Measurements from ENCODE around the gene TUBB. TPM values are rescaled to one million over a fixed set of nuclear protein-coding genes. Genes with fewer than 3 reads are reported as not detected.
"Not testable (repeated sequence)": the region's sequence is repeated elsewhere in the genome, so short reads cannot be mapped to it uniquely, and the experiment has no call there.

TUBB gene
- total RNA-seq, 1 donor from 2014 or later, result 219 TPM

GRCh38 chr6:30717129-30717844 lies 2.9 kb upstream of the TUBB start, which contains the start of gene MDC1:
Gene MDC1, minus strand, starts transcription at chr6:30717281. Its CDS starts 2,106 bp downstream, at chr6:30715175.
- DNase-seq (ENCODE audit: low spot score) (peak; percentile 100), ATAC-seq (peak; percentile 77)

GRCh38 chr6:30717845-30718720 lies 2.1 kb upstream of the TUBB start:
- not testable (repeated sequence) for ATAC-seq

GRCh38 chr6:30719356-30719755 lies 796 bp upstream of the TUBB start:
- ATAC-seq (no peak), DNase-seq (ENCODE audit: low spot score) (no peak)

More at GRCh38 chr6:30717845-30718720, 2.1 kb upstream of the TUBB start:
- DNase-seq (ENCODE audit: low spot score), result not testable (repeated sequence)

DNA sequence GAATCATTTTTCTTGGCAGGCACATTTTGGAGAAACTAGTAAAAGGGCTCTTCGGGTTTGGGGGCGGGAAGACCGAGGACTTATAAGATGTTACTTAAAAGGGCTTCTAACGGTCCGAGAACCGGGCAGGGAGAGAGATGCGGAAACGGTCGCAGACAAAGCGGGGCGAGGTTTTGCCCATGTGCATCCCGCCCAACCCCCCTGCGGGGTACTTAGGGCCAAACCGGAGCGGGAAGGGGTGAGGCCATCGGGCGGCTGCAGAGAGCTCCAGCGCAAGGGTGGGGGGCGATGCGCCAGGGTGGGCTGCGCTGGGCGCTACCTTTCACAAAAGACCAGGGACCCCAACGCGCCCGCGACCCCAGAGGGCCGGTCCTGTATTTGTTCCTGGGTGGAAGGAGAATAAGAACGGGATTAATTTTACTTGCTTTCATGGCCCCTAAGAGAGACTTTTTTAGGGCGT lies 616 bp downstream of the TUBB start:
- ATAC-seq, result peak; percentile 15
- peak; percentile 78 for DNase-seq (ENCODE audit: low spot score)

- ATAC-seq (peak; percentile 64), DNase-seq (ENCODE audit: low spot score) (peak; percentile 91)
Measured at GRCh38 chr6:30721198-30722024, 1.3 kb downstream of the TUBB start.

DNA sequence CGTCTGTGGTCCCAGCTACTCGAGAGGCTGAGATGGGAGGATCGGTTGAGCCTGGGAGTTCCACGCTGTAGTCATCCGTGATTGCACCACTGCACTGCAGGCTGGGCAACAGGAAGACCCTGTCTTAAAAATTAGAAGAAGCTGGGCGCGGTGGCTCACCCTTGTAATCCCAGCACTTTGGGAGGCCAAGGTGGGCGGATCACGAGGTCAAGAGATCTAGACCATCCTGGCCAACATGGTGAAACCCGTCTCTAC lies 1.8 kb downstream of the TUBB start:
- DNase-seq (ENCODE audit: low spot score); ATAC-seq: not testable (repeated sequence)

DNA sequence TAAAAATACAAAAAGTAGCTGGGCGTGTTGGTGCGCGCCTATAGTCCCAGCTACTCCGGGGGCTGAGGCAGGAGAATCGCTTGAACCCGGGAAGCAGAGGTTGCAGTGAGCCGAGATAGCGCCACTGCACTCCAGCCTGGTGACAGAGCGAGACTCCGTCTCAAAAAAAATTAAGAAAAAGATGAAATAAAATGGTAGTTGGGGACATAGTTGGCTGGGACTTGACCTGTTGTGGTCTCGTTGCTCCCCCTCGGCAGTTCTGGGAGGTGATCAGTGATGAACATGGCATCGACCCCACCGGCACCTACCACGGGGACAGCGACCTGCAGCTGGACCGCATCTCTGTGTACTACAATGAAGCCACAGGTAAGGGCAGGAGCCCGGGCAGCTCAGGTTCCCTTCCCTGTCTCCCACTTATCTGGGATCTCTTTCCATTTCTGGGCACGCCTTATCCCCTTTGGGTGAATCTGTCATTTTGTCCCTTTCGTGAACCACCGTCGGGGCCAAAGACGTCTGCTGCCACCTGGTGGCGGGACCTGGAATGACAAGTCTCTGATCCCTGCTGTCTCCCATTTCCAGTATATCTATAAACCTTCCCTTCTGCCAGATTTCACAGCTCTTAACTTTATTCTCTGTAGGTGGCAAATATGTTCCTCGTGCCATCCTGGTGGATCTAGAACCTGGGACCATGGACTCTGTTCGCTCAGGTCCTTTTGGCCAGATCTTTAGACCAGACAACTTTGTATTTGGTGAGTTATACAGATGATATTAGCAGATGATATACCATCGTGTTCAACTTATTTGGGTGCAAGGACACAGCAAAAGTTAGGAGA lies 2.3 kb downstream of the TUBB start:
- DNase-seq (ENCODE audit: low spot score) (peak; percentile 85), ATAC-seq (peak; percentile 57)

DNA sequence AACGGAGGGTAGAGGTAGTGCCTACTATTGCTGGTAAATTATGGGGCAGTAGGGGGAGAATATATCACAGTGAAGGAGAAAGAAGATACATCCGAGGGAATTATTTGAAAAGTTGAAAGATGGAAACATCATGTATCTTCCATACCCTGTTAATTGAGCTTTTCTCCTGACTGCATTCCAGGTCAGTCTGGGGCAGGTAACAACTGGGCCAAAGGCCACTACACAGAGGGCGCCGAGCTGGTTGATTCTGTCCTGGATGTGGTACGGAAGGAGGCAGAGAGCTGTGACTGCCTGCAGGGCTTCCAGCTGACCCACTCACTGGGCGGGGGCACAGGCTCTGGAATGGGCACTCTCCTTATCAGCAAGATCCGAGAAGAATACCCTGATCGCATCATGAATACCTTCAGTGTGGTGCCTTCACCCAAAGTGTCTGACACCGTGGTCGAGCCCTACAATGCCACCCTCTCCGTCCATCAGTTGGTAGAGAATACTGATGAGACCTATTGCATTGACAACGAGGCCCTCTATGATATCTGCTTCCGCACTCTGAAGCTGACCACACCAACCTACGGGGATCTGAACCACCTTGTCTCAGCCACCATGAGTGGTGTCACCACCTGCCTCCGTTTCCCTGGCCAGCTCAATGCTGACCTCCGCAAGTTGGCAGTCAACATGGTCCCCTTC lies 3.1 kb downstream of the TUBB start:
- not testable (repeated sequence) for DNase-seq (ENCODE audit: low spot score)

GRCh38 chr6:30723843-30724741 lies 3.9 kb downstream of the TUBB start:
- DNase-seq (ENCODE audit: low spot score); ATAC-seq: not testable (repeated sequence)

More for the DNA sequence above, 3.1 kb downstream of the TUBB start:
- ATAC-seq, result not testable (repeated sequence)

DNA sequence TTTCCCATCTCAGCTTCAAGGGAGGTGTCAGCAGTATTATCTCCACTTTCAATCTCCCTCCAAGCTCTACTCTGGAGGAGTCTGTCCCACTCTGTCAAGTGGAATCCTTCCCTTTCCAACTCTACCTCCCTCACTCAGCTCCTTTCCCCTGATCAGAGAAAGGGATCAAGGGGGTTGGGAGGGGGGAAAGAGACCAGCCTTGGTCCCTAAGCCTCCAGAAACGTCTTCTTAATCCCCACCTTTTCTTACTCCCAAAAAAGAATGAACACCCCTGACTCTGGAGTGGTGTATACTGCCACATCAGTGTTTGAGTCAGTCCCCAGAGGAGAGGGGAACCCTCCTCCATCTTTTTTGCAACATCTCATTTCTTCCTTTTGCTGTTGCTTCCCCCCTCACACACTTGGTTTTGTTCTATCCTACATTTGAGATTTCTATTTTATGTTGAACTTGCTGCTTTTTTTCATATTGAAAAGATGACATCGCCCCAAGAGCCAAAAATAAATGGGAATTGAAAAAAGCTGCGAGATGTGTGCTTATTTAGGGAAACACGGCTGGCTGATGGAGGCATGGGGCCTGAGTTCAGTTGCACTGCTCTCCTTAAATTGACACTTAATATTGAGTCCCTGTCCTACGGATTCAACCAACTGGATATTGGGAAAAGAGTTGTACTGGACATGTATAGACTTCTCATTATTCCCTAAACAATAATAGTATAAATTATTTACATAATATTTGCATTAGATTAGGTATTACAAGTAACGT lies 4.9 kb downstream of the TUBB start:
- DNase-seq (ENCODE audit: low spot score), result no peak
- ATAC-seq, result no peak

DNA sequence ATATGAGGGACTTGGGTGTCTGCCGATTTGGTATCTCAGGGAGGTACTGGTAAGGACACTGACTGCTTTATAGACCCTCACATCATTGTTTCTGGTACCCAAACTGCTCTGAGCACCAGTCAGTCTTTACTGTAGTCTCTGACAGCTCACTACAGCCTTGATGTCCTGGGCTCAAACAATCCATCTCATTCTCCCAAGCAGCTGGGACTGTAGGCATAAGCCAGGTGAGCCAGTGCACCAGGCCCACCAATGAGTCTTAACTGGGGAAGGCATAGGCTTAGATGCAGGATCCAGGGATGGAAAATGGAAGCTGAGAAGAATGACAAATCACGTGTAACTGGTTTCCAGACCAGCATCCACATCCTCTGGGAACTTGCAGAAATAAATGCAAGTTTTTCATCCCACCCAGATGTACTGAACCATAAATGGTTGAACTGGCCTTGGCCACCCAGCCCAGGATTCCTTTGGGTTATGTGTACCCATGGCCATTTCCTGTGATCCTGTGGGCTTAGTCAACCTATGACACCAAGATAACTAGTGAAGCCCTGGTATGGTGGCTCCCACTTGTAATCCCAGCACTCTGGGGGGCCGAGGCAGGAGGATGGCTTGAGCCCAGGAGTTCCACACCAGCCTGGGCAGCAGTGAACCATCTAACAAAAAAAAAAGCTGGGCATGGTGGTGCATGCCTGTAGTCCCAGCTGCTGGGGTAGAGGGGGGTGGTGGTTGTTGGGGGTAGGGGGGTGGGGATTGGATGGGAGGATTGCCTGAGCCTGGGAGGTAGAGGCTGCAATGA lies 5.8 kb downstream of the TUBB start:
- DNase-seq (ENCODE audit: low spot score) (no peak), ATAC-seq (no peak)

- ATAC-seq, result no peak
- no peak for DNase-seq (ENCODE audit: low spot score)
Measured at GRCh38 chr6:30726506-30727413, 6.6 kb downstream of the TUBB start.

GRCh38 chr6:30727920-30728553 lies 7.9 kb downstream of the TUBB start:
- DNase-seq (ENCODE audit: low spot score) (no peak), ATAC-seq (no peak)

- DNase-seq (ENCODE audit: low spot score) (peak; percentile 85), ATAC-seq (peak; percentile 99)
Measured at GRCh38 chr6:30730601-30731435, 10.7 kb downstream of the TUBB start.

All from left lobe of liver (tissue), 2 donors.